T-helper 17 cell (primary cell): ENCODE measurements around the gene DLG2. TPM values are rescaled to one million over a fixed set of nuclear protein-coding genes. Genes with fewer than 3 reads are reported as not detected.

Source experiments
- ATAC-seq: fragments of 150-1000 bp; cut with Tn5 transposase; 2 replicates; pipeline ENCODE4 v1.10.0; 2021; ENCODE audit warnings: mild to moderate bottlenecking, moderate library complexity
- DNase-seq, 3 donors: peaks; one replicate each; pipeline versions ENCODE4 v3.0.0 to v3.0.0-alpha.2; 2020 to 2021
- H3K9me3 ChIP-seq: one replicate; pipeline ENCODE4 v1.7.0; 2013; ENCODE audit warnings: low read length, mild to moderate bottlenecking; ENCODE audit not compliant: control insufficient read depth, poor library complexity, severe bottlenecking
- H3K27ac Mint-ChIP-seq: one replicate; pipeline ENCODE4 v1.8.0; 2022; ENCODE audit warnings: mild to moderate bottlenecking, moderate library complexity, mixed read lengths
- H3K27me3 Mint-ChIP-seq: one replicate; pipeline ENCODE4 v1.8.0; 2022; ENCODE audit warnings: mixed read lengths
- H3K36me3 Mint-ChIP-seq: one replicate; pipeline ENCODE4 v1.8.0; 2022; ENCODE audit warnings: low read depth, mixed read lengths
- H3K4me1 Mint-ChIP-seq: one replicate; pipeline ENCODE4 v1.8.0; 2022; ENCODE audit warnings: mild to moderate bottlenecking, mixed read lengths
- H3K4me3 Mint-ChIP-seq: one replicate; pipeline ENCODE4 v1.8.0; 2022; ENCODE audit warnings: mild to moderate bottlenecking, moderate library complexity, mixed read lengths
- total RNA-seq, 4 donors: library from RNA in 2 of 4; stranded (reverse) in 2 of 4; gene quantifications; one replicate each; pipeline ENCODE4 v1.2.3 and lab custom pipeline; 2022 to 2026

The DLG2 gene
- total RNA-seq, 2 donors from 2014 or later = 1.0 to 2.2 TPM

GRCh38 chr11:83694191-83694910 is 1932.8 kb downstream of the DLG2 start:
- no peak overlapping the region for H3K27ac Mint-ChIP-seq
- H3K27me3 Mint-ChIP-seq = peaks cover 6% of the 10 kb centered on the region
- no peak for ATAC-seq
- no peaks in the 10 kb centered on the region for H3K9me3 ChIP-seq
- no peaks in the 10 kb centered on the region for H3K36me3 Mint-ChIP-seq
- H3K4me1 Mint-ChIP-seq = no peaks in the 10 kb centered on the region
- no peak overlapping the region for H3K4me3 Mint-ChIP-seq
- DNase-seq = no peak

- ATAC-seq (no peak), DNase-seq (no peak)
- H3K36me3 Mint-ChIP-seq = no peaks in the 10 kb centered on the region
- peaks cover 6% of the 10 kb centered on the region for H3K27me3 Mint-ChIP-seq
- H3K9me3 ChIP-seq = no peaks in the 10 kb centered on the region
- no peak overlapping the region for H3K4me3 Mint-ChIP-seq
- no peak overlapping the region for H3K27ac Mint-ChIP-seq
- H3K4me1 Mint-ChIP-seq = no peaks in the 10 kb centered on the region
Observed at GRCh38 chr11:83693306-83693992, 1933.7 kb downstream of the DLG2 start.

- Mint-ChIP-seq H3K27me3 (peaks cover 6% of the 10 kb centered on the region), H3K36me3 (no peaks in the 10 kb centered on the region), H3K27ac (no peak overlapping the region), H3K4me1 (no peaks in the 10 kb centered on the region), H3K4me3 (no peak overlapping the region)
- DNase-seq = no peak
- no peaks in the 10 kb centered on the region for H3K9me3 ChIP-seq
- no peak for ATAC-seq
Observed at GRCh38 chr11:83692675-83693074, 1934.5 kb downstream of the DLG2 start.

- DNase-seq (no peak), ATAC-seq (no peak)
- H3K9me3 ChIP-seq = no peaks in the 10 kb centered on the region
- no peaks in the 10 kb centered on the region for H3K4me1 Mint-ChIP-seq
- no peak overlapping the region for H3K4me3 Mint-ChIP-seq
- H3K27ac Mint-ChIP-seq = no peak overlapping the region
- no peaks in the 10 kb centered on the region for H3K36me3 Mint-ChIP-seq
- H3K27me3 Mint-ChIP-seq = peaks cover 6% of the 10 kb centered on the region
Observed at GRCh38 chr11:83691451-83691950, 1935.6 kb downstream of the DLG2 start.

- H3K4me3 Mint-ChIP-seq = no peak overlapping the region
- DNase-seq (no peak), ATAC-seq (no peak)
- no peak overlapping the region for H3K27ac Mint-ChIP-seq
- no peaks in the 10 kb centered on the region for H3K4me1 Mint-ChIP-seq
- H3K36me3 Mint-ChIP-seq = no peaks in the 10 kb centered on the region
- H3K27me3 Mint-ChIP-seq = peaks cover 6% of the 10 kb centered on the region
- H3K9me3 ChIP-seq = no peaks in the 10 kb centered on the region
Observed at GRCh38 chr11:83689144-83689780, 1937.9 kb downstream of the DLG2 start.

- Mint-ChIP-seq H3K27ac (no peak overlapping the region), H3K4me3 (no peak overlapping the region), H3K4me1 (no peaks in the 10 kb centered on the region), H3K36me3 (no peaks in the 10 kb centered on the region), H3K27me3 (peaks cover 6% of the 10 kb centered on the region)
- no peak for DNase-seq
- no peaks in the 10 kb centered on the region for H3K9me3 ChIP-seq
- ATAC-seq = no peak
Observed at GRCh38 chr11:83687787-83688186, 1939.4 kb downstream of the DLG2 start.

GRCh38 chr11:83685730-83686129 is 1941.4 kb downstream of the DLG2 start:
- H3K27me3 Mint-ChIP-seq = peaks cover 8% of the 10 kb centered on the region
- no peak overlapping the region for H3K4me3 Mint-ChIP-seq
- ATAC-seq (no peak), DNase-seq (no peak)
- no peak overlapping the region for H3K27ac Mint-ChIP-seq
- no peaks in the 10 kb centered on the region for H3K36me3 Mint-ChIP-seq
- H3K9me3 ChIP-seq = no peaks in the 10 kb centered on the region
- H3K4me1 Mint-ChIP-seq = no peaks in the 10 kb centered on the region

GRCh38 chr11:83684071-83684470 is 1943.1 kb downstream of the DLG2 start:
- H3K4me3 Mint-ChIP-seq = no peak overlapping the region
- ATAC-seq (no peak), DNase-seq (no peak)
- no peaks in the 10 kb centered on the region for H3K36me3 Mint-ChIP-seq
- H3K9me3 ChIP-seq = no peaks in the 10 kb centered on the region
- no peak overlapping the region for H3K27ac Mint-ChIP-seq
- peaks cover 9% of the 10 kb centered on the region for H3K27me3 Mint-ChIP-seq
- no peaks in the 10 kb centered on the region for H3K4me1 Mint-ChIP-seq

- Mint-ChIP-seq H3K4me3 (no peak overlapping the region), H3K4me1 (no peaks in the 10 kb centered on the region), H3K27ac (no peak overlapping the region), H3K27me3 (peaks cover 9% of the 10 kb centered on the region), H3K36me3 (no peaks in the 10 kb centered on the region)
- ATAC-seq (no peak), DNase-seq (no peak)
- H3K9me3 ChIP-seq = no peaks in the 10 kb centered on the region
Observed at GRCh38 chr11:83682611-83682973, 1944.6 kb downstream of the DLG2 start.

- DNase-seq (no peak), ATAC-seq (no peak)
- H3K27ac Mint-ChIP-seq = no peak overlapping the region
- no peaks in the 10 kb centered on the region for H3K36me3 Mint-ChIP-seq
- no peak overlapping the region for H3K4me3 Mint-ChIP-seq
- peaks cover 9% of the 10 kb centered on the region for H3K27me3 Mint-ChIP-seq
- no peaks in the 10 kb centered on the region for H3K4me1 Mint-ChIP-seq
- no peaks in the 10 kb centered on the region for H3K9me3 ChIP-seq
Observed at GRCh38 chr11:83681906-83682610, 1945.1 kb downstream of the DLG2 start.

GRCh38 chr11:83681031-83681781 is 1945.9 kb downstream of the DLG2 start:
- no peak overlapping the region for H3K27ac Mint-ChIP-seq
- no peaks in the 10 kb centered on the region for H3K36me3 Mint-ChIP-seq
- ATAC-seq (no peak), DNase-seq (no peak)
- peaks cover 9% of the 10 kb centered on the region for H3K27me3 Mint-ChIP-seq
- no peaks in the 10 kb centered on the region for H3K9me3 ChIP-seq
- no peak overlapping the region for H3K4me3 Mint-ChIP-seq
- no peaks in the 10 kb centered on the region for H3K4me1 Mint-ChIP-seq

- peaks cover 13% of the 10 kb centered on the region for H3K27me3 Mint-ChIP-seq
- no peaks in the 10 kb centered on the region for H3K9me3 ChIP-seq
- H3K4me3 Mint-ChIP-seq = no peak overlapping the region
- DNase-seq = no peak
- no peaks in the 10 kb centered on the region for H3K36me3 Mint-ChIP-seq
- no peak for ATAC-seq
- H3K27ac Mint-ChIP-seq = no peak overlapping the region
- no peaks in the 10 kb centered on the region for H3K4me1 Mint-ChIP-seq
Observed at GRCh38 chr11:83680321-83680720, 1946.8 kb downstream of the DLG2 start.
